H9 (cell line): Measurements from ENCODE around the gene SLC28A3. TPM values are rescaled to one million over a fixed set of nuclear protein-coding genes. Genes with fewer than 3 reads are reported as not detected.
A peak's percentile ranks its signal among the peaks of the same experiment; 100 is the strongest.

Experiments
- DNase-seq: peaks from one replicate; pipeline ENCODE4 v3.0.0-alpha.2; 2017
- H2AFZ ChIP-seq: one replicate; pipeline ENCODE4 v1.6.1; 2013; ENCODE audit warnings: mild to moderate bottlenecking, low read length, control low read depth, moderate library complexity
- H2AK5ac ChIP-seq: 2 replicates; pipeline ENCODE4 v1.6.1; 2013; ENCODE audit warnings: low read length, control low read depth, mixed read lengths; ENCODE audit not compliant: insufficient read length
- H2BK120ac ChIP-seq: one replicate; pipeline ENCODE4 v1.6.1; 2013; ENCODE audit warnings: low read depth, mild to moderate bottlenecking, low read length, control low read depth, inconsistent platforms; ENCODE audit not compliant: poor library complexity, severe bottlenecking
- H2BK12ac ChIP-seq: 2 replicates; pipeline ENCODE4 v1.6.1; 2013; ENCODE audit warnings: low read length, control low read depth, mixed read lengths, low read depth; ENCODE audit not compliant: insufficient read length
- H2BK15ac ChIP-seq: 2 replicates; pipeline ENCODE4 v1.6.1; 2013; ENCODE audit warnings: low read depth, low read length, control low read depth
- H2BK20ac ChIP-seq: one replicate; pipeline ENCODE4 v1.6.1; 2013; ENCODE audit warnings: low read depth, mild to moderate bottlenecking, low read length, control low read depth, inconsistent platforms; ENCODE audit not compliant: poor library complexity, severe bottlenecking
- H2BK5ac ChIP-seq: 2 replicates; pipeline ENCODE4 v1.6.1; 2013; ENCODE audit warnings: low read length, control low read depth, mixed read lengths; ENCODE audit not compliant: insufficient read length
- H3K14ac ChIP-seq: 2 replicates; pipeline ENCODE4 v1.6.1; 2013; ENCODE audit warnings: low read length, control low read depth; ENCODE audit not compliant: insufficient read depth
- H3K18ac ChIP-seq: 2 replicates; pipeline ENCODE4 v1.6.1; 2013; ENCODE audit warnings: low read depth, mild to moderate bottlenecking, mixed read lengths, low read length, control low read depth; ENCODE audit not compliant: insufficient read length
- H3K23ac ChIP-seq: 2 replicates; pipeline ENCODE4 v1.6.1; 2013; ENCODE audit warnings: low read length, control low read depth, mixed read lengths, low read depth; ENCODE audit not compliant: insufficient read length
- H3K23me2 ChIP-seq: 2 replicates; pipeline ENCODE4 v1.6.1; 2013; ENCODE audit warnings: low read depth, mild to moderate bottlenecking, mixed read lengths, low read length, control low read depth; ENCODE audit not compliant: insufficient read length, poor library complexity, severe bottlenecking
- H3K27ac ChIP-seq: 2 replicates; pipeline ENCODE4 v1.5.1; 2013; ENCODE audit warnings: low read length, control low read depth, mixed read lengths, low read depth; ENCODE audit not compliant: insufficient read length
- H3K27me3 ChIP-seq: 2 replicates; pipeline ENCODE4 v1.6.1; 2013; ENCODE audit warnings: low read length, control low read depth, inconsistent platforms; ENCODE audit not compliant: insufficient read depth
- H3K4ac ChIP-seq: 2 replicates; pipeline ENCODE4 v1.6.1; 2013; ENCODE audit warnings: low read depth, mild to moderate bottlenecking, control low read depth, inconsistent platforms, low read length, moderate library complexity
- H3K4me1 ChIP-seq: 2 replicates; pipeline ENCODE4 v1.6.1; 2013; ENCODE audit warnings: low read length, control low read depth, inconsistent platforms; ENCODE audit not compliant: insufficient read depth
- H3K4me2 ChIP-seq: 2 replicates; pipeline ENCODE4 v1.6.1; 2013; ENCODE audit warnings: low read length, control low read depth, mixed read lengths; ENCODE audit not compliant: insufficient read length, insufficient read depth
- H3K56ac ChIP-seq: 2 replicates; pipeline ENCODE4 v1.6.1; 2013; ENCODE audit warnings: low read depth, mild to moderate bottlenecking, mixed read lengths, low read length, control low read depth; ENCODE audit not compliant: insufficient read length
- H3K79me1 ChIP-seq: 2 replicates; pipeline ENCODE4 v1.6.1; 2013; ENCODE audit warnings: low read depth, mild to moderate bottlenecking, moderate library complexity, low read length, control low read depth, inconsistent platforms; ENCODE audit not compliant: insufficient read depth, poor library complexity, severe bottlenecking
- H3K79me2 ChIP-seq: 2 replicates; pipeline ENCODE4 v1.6.1; 2013; ENCODE audit warnings: low read length, control low read depth, inconsistent platforms; ENCODE audit not compliant: insufficient read depth
- H3K9ac ChIP-seq: 2 replicates; pipeline ENCODE4 v1.6.1; 2013; ENCODE audit warnings: low read length, control low read depth, mixed read lengths; ENCODE audit not compliant: insufficient read length; ENCODE audit errors: extremely low read depth
- H3K9me3 ChIP-seq: one replicate; pipeline ENCODE4 v1.6.1; 2013; ENCODE audit warnings: low read depth, low read length, inconsistent platforms; ENCODE audit not compliant: control insufficient read depth
- H3T11ph ChIP-seq: one replicate; pipeline ENCODE4 v1.6.1; 2013; ENCODE audit warnings: mild to moderate bottlenecking, low read length, control low read depth, inconsistent platforms
- H4K20me1 ChIP-seq: one replicate; pipeline ENCODE4 v1.6.1; 2013; ENCODE audit not compliant: control insufficient read depth, insufficient read length, insufficient read depth
- H4K5ac ChIP-seq: 2 replicates; pipeline ENCODE4 v1.6.1; 2013; ENCODE audit warnings: low read depth, mild to moderate bottlenecking, mixed read lengths, low read length, control low read depth; ENCODE audit not compliant: insufficient read length
- H4K8ac ChIP-seq: replicated peaks from 2 replicates; pipeline ENCODE4 v1.6.1; 2013; ENCODE audit warnings: low read length, control low read depth, mixed read lengths, low read depth; ENCODE audit not compliant: insufficient read length
- H4K91ac ChIP-seq: 2 replicates; pipeline ENCODE4 v1.6.1; 2013; ENCODE audit warnings: low read depth, mild to moderate bottlenecking, moderate library complexity, mixed read lengths, low read length, control low read depth; ENCODE audit not compliant: insufficient read length
- H3K27ac Mint-ChIP-seq, 3 experiments: 2 replicates in 2 of 3; 3 replicates in 1 of 3; pipeline ENCODE4 v1.8.0; 2020 to 2021; ENCODE audit warnings: mixed read lengths in 3 of 3, mild to moderate bottlenecking in 1 of 3, moderate library complexity in 1 of 3
- H3K27me3 Mint-ChIP-seq: 2 replicates; pipeline ENCODE4 v1.8.0; 2021; ENCODE audit warnings: low read depth, mild to moderate bottlenecking, moderate library complexity, mixed read lengths
- H3K36me3 Mint-ChIP-seq, 3 experiments: 2 replicates in 2 of 3; 3 replicates in 1 of 3; pipeline ENCODE4 v1.8.0; 2020 to 2021; ENCODE audit warnings: low read depth in 3 of 3, mixed read lengths in 3 of 3; ENCODE audit not compliant: insufficient read depth in 1 of 3
- H3K4me1 Mint-ChIP-seq, 2 experiments: 2 replicates each; pipeline ENCODE4 v1.8.0; 2020; ENCODE audit warnings: mixed read lengths in 2 of 2
- H3K4me3 Mint-ChIP-seq, 2 experiments: 2 replicates in 1 of 2; 3 replicates in 1 of 2; pipeline ENCODE4 v1.8.0; 2020 to 2021; ENCODE audit warnings: mild to moderate bottlenecking in 2 of 2, mixed read lengths in 2 of 2, moderate library complexity in 1 of 2
- H3K9me3 Mint-ChIP-seq, 2 experiments: 2 replicates in 1 of 2; 3 replicates in 1 of 2; pipeline ENCODE4 v1.8.0; 2020; ENCODE audit warnings: mild to moderate bottlenecking in 2 of 2, mixed read lengths in 2 of 2, moderate library complexity in 1 of 2
- CTCF ChIP-seq: fragments of 200-600 bp; sonication (generic); conservative IDR thresholded peaks from 3 replicates; pipeline ENCODE4 v1.8.0; 2021; ENCODE audit warnings: antibody characterized with exemption, mild to moderate bottlenecking
- WGBS: extraction: QIAGEN DNeasy Blood & Tissue Kit; methylation state at CpG from one replicate; pipeline ENCODE4 v1.1.7; 2013; ENCODE audit warnings: missing lambda C conversion rate, low lambda C conversion rate, mixed read lengths; ENCODE audit not compliant: insufficient read length; ENCODE audit errors: extremely low coverage; 5-methylcytosine and 5-hydroxymethylcytosine counted together
- total RNA-seq: library from RNA; stranded (reverse); gene quantifications from 2 replicates; pipeline ENCODE4 v1.2.1, GENCODE V29; 2021

Gene SLC28A3
- total RNA-seq, 1 experiment from 2014 or later = not detected

GRCh38 chr9:84339962-84340361 lies 596 bp downstream of the SLC28A3 start:
- H3K9ac ChIP-seq = no peak overlapping the region
- peak overlapping the region in 1 of 3 experiments; percentile 44; a peak in 1 of 7 replicates for H3K27ac Mint-ChIP-seq
- no peak overlapping the region for H4K5ac ChIP-seq
- no peak overlapping the region for H3K4ac ChIP-seq
- no peak overlapping the region for H2BK120ac ChIP-seq
- no peaks in the 10 kb centered on the region for H3K9me3 ChIP-seq
- no peak overlapping the region for H2AK5ac ChIP-seq
- H4K20me1 ChIP-seq = no peaks in the 10 kb centered on the region
- H3K56ac ChIP-seq = no peak overlapping the region
- WGBS = no CpG with 5 or more reads among the region's 4 CpGs
- no peak overlapping the region for H3K14ac ChIP-seq
- H3K27me3 Mint-ChIP-seq = no peaks in the 10 kb centered on the region
- no peak overlapping the region for H2AFZ ChIP-seq
- H3K4me2 ChIP-seq = no peak overlapping the region
- no peak overlapping the region for H3K27ac ChIP-seq
- no peak overlapping the region for H2BK12ac ChIP-seq
- peaks cover 13 to 15% of the 10 kb centered on the region in 2 experiments for H3K4me1 Mint-ChIP-seq
- H3K79me2 ChIP-seq = no peaks in the 10 kb centered on the region
- H3K36me3 Mint-ChIP-seq = no peaks in the 10 kb centered on the region
- H4K91ac ChIP-seq = no peak overlapping the region
- TF ChIP-seq CTCF = no peak
- H3T11ph ChIP-seq = no peak overlapping the region
- H3K23me2 ChIP-seq = no peaks in the 10 kb centered on the region
- H4K8ac ChIP-seq = no peak overlapping the region
- no peak overlapping the region for H3K4me3 Mint-ChIP-seq
- no peak overlapping the region for H2BK20ac ChIP-seq
- DNase-seq = no peak
- H3K4me1 ChIP-seq = no peaks in the 10 kb centered on the region; the same call in 1 of the 2 replicates
- H2BK15ac ChIP-seq = no peak overlapping the region
- no peak overlapping the region for H3K18ac ChIP-seq
- H3K9me3 Mint-ChIP-seq = no peaks in the 10 kb centered on the region
- H3K27me3 ChIP-seq = no peaks in the 10 kb centered on the region
- no peak overlapping the region for H3K23ac ChIP-seq
- H3K79me1 ChIP-seq = no peaks in the 10 kb centered on the region
- no peak overlapping the region for H2BK5ac ChIP-seq
